ENCODE measurements around the gene ZNF446. TPM values are rescaled to one million over a fixed set of nuclear protein-coding genes. Genes with fewer than 3 reads are reported as not detected.
"Not testable (repeated sequence)": the region's sequence is repeated elsewhere in the genome, so short reads cannot be mapped to it uniquely, and the experiment has no call there.

The ZNF446 gene
- total RNA-seq, 1 donor from 2014 or later: 6.6 TPM

DNA sequence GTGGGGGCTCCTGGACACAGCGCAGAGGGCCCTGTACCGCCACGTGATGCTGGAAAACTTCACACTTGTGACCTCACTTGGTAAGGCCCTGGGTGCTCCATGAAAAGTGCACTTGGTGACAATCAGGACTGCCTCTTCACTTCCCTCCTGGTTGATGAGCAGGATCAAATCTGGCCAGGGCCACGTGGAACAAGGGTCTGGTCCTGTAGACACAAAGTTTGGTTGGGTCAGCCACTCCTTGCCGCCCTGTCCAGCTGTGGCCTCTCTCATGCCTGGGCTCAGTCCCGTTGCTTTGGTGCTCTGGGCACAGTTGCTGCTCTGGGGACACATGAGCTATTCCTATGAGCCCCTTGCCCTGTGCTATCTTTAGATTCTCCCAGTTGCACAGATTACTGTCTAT, 22.4 kb upstream of the ZNF446 start:
- H3K4me1 Mint-ChIP-seq (ENCODE audit: low read depth): peaks cover 18% of the 10 kb centered on the region
- intact Hi-C loops (cut with micrococcal nuclease): no loop called here
- H3K27me3 Mint-ChIP-seq (ENCODE audit: insufficient read depth): peaks cover 7% of the 10 kb centered on the region
- no peak overlapping the region for H3K27ac Mint-ChIP-seq
- H3K4me3 Mint-ChIP-seq: peak overlapping the region; percentile 45
- peaks cover 10% of the 10 kb centered on the region for H3K9me3 Mint-ChIP-seq
- H3K36me3 Mint-ChIP-seq (ENCODE audit: low read depth): peaks cover 15% of the 10 kb centered on the region
- DNase-seq (ENCODE audit: low spot score): no peak

DNA sequence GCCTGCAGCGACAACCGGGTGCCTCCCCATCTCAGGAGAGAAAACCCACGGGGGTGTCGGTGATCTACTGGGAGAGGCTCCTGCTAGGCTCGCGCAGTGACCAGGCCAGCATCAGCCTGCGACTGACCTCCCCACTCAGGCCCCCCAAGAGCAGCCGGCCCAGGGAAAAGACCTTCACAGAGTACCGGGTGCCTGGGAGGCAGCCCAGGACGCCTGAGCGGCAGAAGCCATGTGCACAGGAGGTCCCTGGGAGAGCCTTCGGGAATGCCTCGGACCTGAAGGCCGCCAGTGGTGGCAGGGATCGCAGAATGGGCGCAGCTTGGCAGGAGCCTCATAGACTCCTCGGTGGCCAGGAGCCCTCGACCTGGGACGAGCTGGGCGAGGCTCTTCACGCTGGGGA, 20.8 kb upstream of the ZNF446 start:
- intact Hi-C loops (cut with micrococcal nuclease): no loop called here
- H3K9me3 Mint-ChIP-seq: no peaks in the 10 kb centered on the region
- H3K27ac Mint-ChIP-seq: no peak overlapping the region
- H3K36me3 Mint-ChIP-seq (ENCODE audit: low read depth): peaks cover 19% of the 10 kb centered on the region
- H3K27me3 Mint-ChIP-seq (ENCODE audit: insufficient read depth): peaks cover 5% of the 10 kb centered on the region
- peaks cover 18% of the 10 kb centered on the region for H3K4me1 Mint-ChIP-seq (ENCODE audit: low read depth)
- DNase-seq (ENCODE audit: low spot score): no peak
- no peak overlapping the region for H3K4me3 Mint-ChIP-seq

- Mint-ChIP-seq H3K4me3 (no peak overlapping the region), H3K4me1 (ENCODE audit: low read depth) (peaks cover 10% of the 10 kb centered on the region), H3K27me3 (ENCODE audit: insufficient read depth) (peaks cover 2% of the 10 kb centered on the region), H3K36me3 (ENCODE audit: low read depth) (peaks cover 20% of the 10 kb centered on the region), H3K9me3 (no peaks in the 10 kb centered on the region), H3K27ac (no peak overlapping the region)
- DNase-seq (ENCODE audit: low spot score): no peak
- intact Hi-C loops (cut with micrococcal nuclease): no loop called here
Observed at GRCh38 chr19:58456111-58456510, 20.0 kb upstream of the ZNF446 start.

GRCh38 chr19:58460039-58460438, 16.1 kb upstream of the ZNF446 start:
- H3K27me3 Mint-ChIP-seq (ENCODE audit: insufficient read depth): no peaks in the 10 kb centered on the region
- no peak for DNase-seq (ENCODE audit: low spot score)
- intact Hi-C loops (cut with micrococcal nuclease): no loop called here
- H3K9me3 Mint-ChIP-seq: no peaks in the 10 kb centered on the region
- no peaks in the 10 kb centered on the region for H3K4me1 Mint-ChIP-seq (ENCODE audit: low read depth)
- H3K36me3 Mint-ChIP-seq (ENCODE audit: low read depth): peaks cover 14% of the 10 kb centered on the region
- H3K27ac Mint-ChIP-seq: no peak overlapping the region
- no peak overlapping the region for H3K4me3 Mint-ChIP-seq

DNA sequence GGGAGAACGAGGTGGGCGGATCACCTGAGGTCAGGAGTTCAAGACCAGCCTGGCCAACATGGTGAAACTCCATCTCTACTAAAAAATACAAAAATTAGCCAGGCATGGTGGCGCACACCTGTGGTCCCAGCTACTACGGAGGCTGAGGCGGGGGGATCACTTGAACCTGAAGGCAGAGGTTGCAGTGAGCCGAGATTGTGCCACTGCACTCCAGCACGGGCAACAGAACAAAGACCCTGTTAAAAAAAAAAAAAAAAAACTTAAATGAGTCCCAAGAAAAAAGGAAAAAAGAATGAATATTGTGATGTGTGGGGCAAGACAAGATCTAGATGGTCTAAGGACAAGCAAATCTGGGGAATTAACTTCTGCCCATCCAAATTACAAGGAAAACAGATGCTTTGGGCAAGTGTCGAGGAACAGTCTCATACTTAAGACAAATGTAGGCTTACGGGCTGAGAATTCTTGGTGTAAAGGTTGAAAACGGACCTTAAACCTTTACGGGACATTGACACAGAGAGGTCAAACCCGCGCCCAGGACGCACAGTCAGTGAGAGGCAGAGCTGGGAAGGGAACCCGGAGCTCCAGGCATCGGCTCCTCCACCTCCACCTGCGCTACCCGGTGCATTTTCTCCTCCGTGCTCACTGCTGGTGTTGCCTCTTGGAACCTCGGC, 9.9 kb upstream of the ZNF446 start:
- intact Hi-C loops (cut with micrococcal nuclease): loop anchor here (1.0 to 2.0 kb wide), 7 partner anchors 15 to 161 kb away; partner anchors contain the start of genes ERVK3-1, TRIM28, ZBTB45 and ZNF132
- Mint-ChIP-seq H3K36me3 (ENCODE audit: low read depth) (no peaks in the 10 kb centered on the region), H3K27ac (peak overlapping the region; percentile 71)

DNA sequence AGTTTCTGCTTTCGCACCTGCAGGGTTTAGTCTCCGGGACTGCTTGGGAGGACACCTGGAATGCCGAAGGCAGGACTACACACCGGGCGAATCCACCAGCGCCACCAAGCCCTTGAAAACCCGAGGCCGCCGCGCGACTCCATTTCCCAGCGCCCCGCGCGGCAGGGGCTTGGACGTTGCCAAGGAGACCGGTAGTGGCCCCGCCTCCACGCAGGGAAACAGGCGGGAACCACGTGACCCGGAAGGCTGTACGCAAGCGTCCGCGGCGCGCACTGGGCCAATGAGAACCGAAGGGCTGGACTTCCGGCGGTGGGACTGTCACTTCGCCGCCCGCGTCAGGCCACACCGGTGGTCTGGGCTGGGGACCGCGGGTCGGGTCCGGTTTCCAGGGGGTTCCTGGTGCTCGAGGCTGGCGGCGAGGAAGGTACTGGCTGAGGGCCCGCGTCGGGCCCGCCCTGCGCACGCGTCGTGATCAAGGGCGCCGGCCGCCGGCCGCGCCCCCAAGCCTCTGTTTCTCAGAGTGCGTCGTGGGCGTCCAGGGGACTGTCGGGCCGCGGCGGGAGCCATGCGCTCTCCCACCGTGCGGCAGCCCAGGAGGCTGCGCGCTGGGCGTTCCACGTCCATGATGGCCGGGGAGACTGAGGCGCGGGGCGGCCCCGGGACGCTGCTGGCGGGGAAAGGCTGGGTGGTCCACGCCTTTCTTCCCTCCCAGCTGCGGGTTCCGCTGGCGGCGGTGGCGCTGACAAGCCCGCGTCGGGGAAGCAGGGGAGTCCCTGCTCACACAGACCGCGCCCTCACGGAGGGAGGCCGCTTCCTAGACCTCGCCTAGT, 9.2 kb upstream of the ZNF446 start, which contains the start of gene ZNF324:
TSS of gene ZNF324 (plus strand) at position 321 of the 830 bp plus-strand sequence. CDS start 2,106 bp downstream, outside the sequence.
- no peaks in the 10 kb centered on the region for H3K27me3 Mint-ChIP-seq (ENCODE audit: insufficient read depth)
- H3K4me1 Mint-ChIP-seq (ENCODE audit: low read depth): peaks cover 17% of the 10 kb centered on the region
- intact Hi-C loops (cut with micrococcal nuclease): loop anchor here (1.0 to 2.0 kb wide), 13 partner anchors 8 to 162 kb away; partner anchors contain the start of genes ERVK3-1, MZF1, TRIM28 and ZBTB45
- H3K36me3 Mint-ChIP-seq (ENCODE audit: low read depth): no peaks in the 10 kb centered on the region
- peak within 1 kb of the TSS; percentile 88 for H3K4me3 Mint-ChIP-seq
- DNase-seq (ENCODE audit: low spot score): peak; percentile 96
- H3K9me3 Mint-ChIP-seq: no peaks in the 10 kb centered on the region
- peak within 1 kb of the TSS; percentile 71 for H3K27ac Mint-ChIP-seq

More for the DNA sequence above, 9.9 kb upstream of the ZNF446 start:
- Mint-ChIP-seq H3K9me3 (no peaks in the 10 kb centered on the region), H3K4me1 (ENCODE audit: low read depth) (peaks cover 17% of the 10 kb centered on the region), H3K27me3 (ENCODE audit: insufficient read depth) (no peaks in the 10 kb centered on the region), H3K4me3 (peak overlapping the region; percentile 88)
- no peak for DNase-seq (ENCODE audit: low spot score)

GRCh38 chr19:58468216-58468839, 7.8 kb upstream of the ZNF446 start:
- peaks cover 7% of the 10 kb centered on the region for H3K36me3 Mint-ChIP-seq (ENCODE audit: low read depth)
- H3K9me3 Mint-ChIP-seq: no peaks in the 10 kb centered on the region
- H3K4me1 Mint-ChIP-seq (ENCODE audit: low read depth): peaks cover 17% of the 10 kb centered on the region
- intact Hi-C loops (cut with micrococcal nuclease): no loop called here
- H3K27me3 Mint-ChIP-seq (ENCODE audit: insufficient read depth): no peaks in the 10 kb centered on the region
- peak overlapping the region; percentile 56 for H3K27ac Mint-ChIP-seq
- no peak for DNase-seq (ENCODE audit: low spot score)
- H3K4me3 Mint-ChIP-seq: peak overlapping the region; percentile 88

GRCh38 chr19:58469241-58470013, 6.7 kb upstream of the ZNF446 start:
- Mint-ChIP-seq H3K36me3 (ENCODE audit: low read depth) (peaks cover 7% of the 10 kb centered on the region), H3K4me3 (peak overlapping the region; percentile 88), H3K9me3 (no peaks in the 10 kb centered on the region), H3K27me3 (ENCODE audit: insufficient read depth) (no peaks in the 10 kb centered on the region), H3K27ac (no peak overlapping the region), H3K4me1 (ENCODE audit: low read depth) (peaks cover 20% of the 10 kb centered on the region)
- intact Hi-C loops (cut with micrococcal nuclease): no loop called here
- DNase-seq (ENCODE audit: low spot score): no peak

DNA sequence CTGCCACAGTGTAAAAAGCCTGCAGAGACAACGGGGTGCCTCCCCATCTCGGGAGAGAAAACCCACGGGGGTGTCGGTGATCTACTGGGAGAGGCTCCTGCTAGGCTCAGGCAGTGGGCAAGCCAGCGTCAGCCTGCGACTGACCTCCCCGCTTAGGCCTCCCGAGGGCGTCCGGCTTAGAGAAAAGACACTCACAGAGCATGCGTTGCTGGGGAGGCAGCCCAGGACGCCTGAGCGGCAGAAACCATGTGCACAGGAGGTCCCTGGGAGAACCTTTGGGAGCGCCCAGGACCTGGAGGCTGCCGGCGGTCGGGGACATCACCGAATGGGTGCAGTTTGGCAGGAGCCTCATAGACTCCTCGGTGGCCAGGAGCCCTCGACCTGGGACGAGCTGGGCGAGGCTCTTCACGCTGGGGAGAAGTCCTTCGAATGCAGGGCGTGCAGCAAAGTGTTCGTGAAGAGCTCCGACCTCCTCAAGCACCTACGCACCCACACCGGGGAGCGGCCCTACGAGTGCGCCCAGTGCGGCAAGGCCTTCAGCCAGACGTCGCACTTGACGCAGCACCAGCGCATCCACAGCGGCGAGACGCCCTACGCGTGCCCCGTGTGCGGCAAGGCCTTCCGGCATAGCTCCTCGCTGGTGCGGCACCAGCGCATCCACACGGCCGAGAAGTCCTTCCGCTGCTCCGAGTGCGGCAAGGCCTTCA, 5.2 kb upstream of the ZNF446 start:
- H3K27me3 Mint-ChIP-seq (ENCODE audit: insufficient read depth); H3K27ac Mint-ChIP-seq; intact Hi-C loops (cut with micrococcal nuclease); H3K36me3 Mint-ChIP-seq (ENCODE audit: low read depth); H3K4me3 Mint-ChIP-seq; H3K9me3 Mint-ChIP-seq; DNase-seq (ENCODE audit: low spot score): not testable (repeated sequence)
- peaks cover 35% of the 10 kb centered on the region for H3K4me1 Mint-ChIP-seq (ENCODE audit: low read depth)

- Mint-ChIP-seq H3K9me3 (no peaks in the 10 kb centered on the region), H3K4me3 (no peak overlapping the region), H3K36me3 (ENCODE audit: low read depth) (peaks cover 7% of the 10 kb centered on the region), H3K4me1 (ENCODE audit: low read depth) (peaks cover 37% of the 10 kb centered on the region), H3K27me3 (ENCODE audit: insufficient read depth) (no peaks in the 10 kb centered on the region), H3K27ac (no peak overlapping the region)
- intact Hi-C loops (cut with micrococcal nuclease): no loop called here
- no peak for DNase-seq (ENCODE audit: low spot score)
Observed at GRCh38 chr19:58471736-58472135, 4.4 kb upstream of the ZNF446 start.

- H3K27ac Mint-ChIP-seq: no peak overlapping the region
- intact Hi-C loops (cut with micrococcal nuclease): no loop called here
- no peaks in the 10 kb centered on the region for H3K27me3 Mint-ChIP-seq (ENCODE audit: insufficient read depth)
- no peaks in the 10 kb centered on the region for H3K9me3 Mint-ChIP-seq
- H3K36me3 Mint-ChIP-seq (ENCODE audit: low read depth): peaks cover 7% of the 10 kb centered on the region
- DNase-seq (ENCODE audit: low spot score): no peak
- H3K4me1 Mint-ChIP-seq (ENCODE audit: low read depth): peaks cover 29% of the 10 kb centered on the region
- peak overlapping the region; percentile 12 for H3K4me3 Mint-ChIP-seq
Observed at GRCh38 chr19:58473775-58474174, 2.4 kb upstream of the ZNF446 start.
